GM12878 (cell line): ENCODE results near the gene SF3B4. TPM values are rescaled to one million over a fixed set of nuclear protein-coding genes. Genes with fewer than 3 reads are reported as not detected.
A peak's percentile ranks its signal among the peaks of the same experiment; 100 is the strongest.

Source experiments
- CBX3 ChIP-seq: fragments of 200-600 bp; sonication (generic); IDR thresholded peaks from 2 replicates; pipeline ENCODE4 v1.6.1; 2016; ENCODE audit warnings: low read depth, borderline replicate concordance
- CREB1 ChIP-seq: IDR thresholded peaks from 2 replicates; pipeline ENCODE4 v1.6.1; 2012; ENCODE audit warnings: low read depth, mild to moderate bottlenecking, inconsistent platforms
- HCFC1 ChIP-seq: fragments of 150-350 bp; IDR thresholded peaks from 2 replicates; pipeline ENCODE4 v1.6.1; 2014; ENCODE audit warnings: low read length
- HDGF ChIP-seq: fragments of 450-650 bp; IDR thresholded peaks from 2 replicates; pipeline ENCODE4 v1.6.1; 2016; ENCODE audit warnings: antibody characterized with exemption
- PBX3 ChIP-seq: IDR thresholded peaks from 2 replicates; pipeline ENCODE4 v1.6.1; 2011; ENCODE audit warnings: mild to moderate bottlenecking, low read depth, low read length, moderate library complexity; ENCODE audit not compliant: insufficient replicate concordance
- POLR2AphosphoS5 ChIP-seq: IDR thresholded peaks from 2 replicates; pipeline ENCODE4 v1.6.1; 2011; ENCODE audit warnings: mild to moderate bottlenecking, low read length, inconsistent platforms
- RB1 ChIP-seq: fragments of 450-650 bp; formaldehyde crosslinking; IDR thresholded peaks from 2 replicates; pipeline ENCODE4 v1.6.1; 2017; ENCODE audit warnings: mild to moderate bottlenecking, borderline replicate concordance
- RCOR1 ChIP-seq: conservative IDR thresholded peaks from 2 replicates; pipeline ENCODE4 v1.6.1; 2012; ENCODE audit warnings: low read depth, low read length, improper control_type of control experiment
- ZNF207 ChIP-seq: fragments of 450-650 bp; IDR thresholded peaks from 2 replicates; pipeline ENCODE4 v1.6.1; 2014; ENCODE audit warnings: antibody characterized with exemption, mild to moderate bottlenecking, borderline replicate concordance
- ZSCAN29 ChIP-seq: fragments of 450-650 bp; IDR thresholded peaks from 2 replicates; pipeline ENCODE4 v1.6.1; 2017; ENCODE audit warnings: mild to moderate bottlenecking, moderate library complexity
- polyA plus RNA-seq, 11 experiments: library from polyadenylated mRNA; depleted of rRNA in 4 of 11; unstranded in 6 of 11; stranded (reverse) in 5 of 11; fragments of >200 nt; fragmentation: Nextera tagmentation in 4 of 11; fragmentation: Illumina TruSeq in 1 of 11; extraction: Ambion mirVana in 4 of 11; extraction: Trizol in 1 of 11; gene quantifications; 1 replicate in 1 of 11; 2 replicates in 10 of 11; pipeline versions ENCODE4 v1.2.1 to v1.2.3, GENCODE V29; 2011 to 2016; ENCODE audit warnings: inconsistent platforms in 2 of 11, missing spikeins in 2 of 11, low read depth in 1 of 11
- total RNA-seq, 4 experiments: library from RNA; depleted of rRNA in 3 of 4; stranded (reverse); fragments of >200 nt in 3 of 4; fragmentation: Illumina TruSeq in 1 of 4; extraction: Trizol in 1 of 4; gene quantifications; 2 replicates each; pipeline versions ENCODE4 v1.2.1 to v1.2.3, GENCODE V29; 2013 to 2021
- TF ChIP-seq, protein P1 (sequence below): IDR thresholded peaks from 2 replicates; pipeline ENCODE4 v1.6.1; 2012; ENCODE audit warnings: low read depth, low read length, improper control_type of control experiment
- TF ChIP-seq, protein P2 (sequence below): fragments of 450-650 bp; IDR thresholded peaks from 2 replicates; pipeline ENCODE4 v1.6.1; 2017; ENCODE audit warnings: borderline replicate concordance
- TF ChIP-seq, protein P3 (sequence below): fragments of 450-650 bp; conservative IDR thresholded peaks from 2 replicates; pipeline ENCODE4 v1.6.1; 2017; ENCODE audit warnings: mild to moderate bottlenecking, moderate library complexity
- TF ChIP-seq, protein P4 (sequence below): fragments of 450-650 bp; IDR thresholded peaks from 2 replicates; pipeline ENCODE4 v1.6.1; 2016; ENCODE audit warnings: mild to moderate bottlenecking
- TF ChIP-seq, protein P5 (sequence below): IDR thresholded peaks from 2 replicates; pipeline ENCODE4 v1.6.1; 2012; ENCODE audit warnings: mild to moderate bottlenecking, low read depth, low read length

Gene SF3B4
- total and polyA plus RNA-seq, 10 of the 15 experiments (the other 5 are each of a cell fraction or from before 2014, with no cell fraction given): 1.9 to 146 (median 27.5) TPM

DNA sequence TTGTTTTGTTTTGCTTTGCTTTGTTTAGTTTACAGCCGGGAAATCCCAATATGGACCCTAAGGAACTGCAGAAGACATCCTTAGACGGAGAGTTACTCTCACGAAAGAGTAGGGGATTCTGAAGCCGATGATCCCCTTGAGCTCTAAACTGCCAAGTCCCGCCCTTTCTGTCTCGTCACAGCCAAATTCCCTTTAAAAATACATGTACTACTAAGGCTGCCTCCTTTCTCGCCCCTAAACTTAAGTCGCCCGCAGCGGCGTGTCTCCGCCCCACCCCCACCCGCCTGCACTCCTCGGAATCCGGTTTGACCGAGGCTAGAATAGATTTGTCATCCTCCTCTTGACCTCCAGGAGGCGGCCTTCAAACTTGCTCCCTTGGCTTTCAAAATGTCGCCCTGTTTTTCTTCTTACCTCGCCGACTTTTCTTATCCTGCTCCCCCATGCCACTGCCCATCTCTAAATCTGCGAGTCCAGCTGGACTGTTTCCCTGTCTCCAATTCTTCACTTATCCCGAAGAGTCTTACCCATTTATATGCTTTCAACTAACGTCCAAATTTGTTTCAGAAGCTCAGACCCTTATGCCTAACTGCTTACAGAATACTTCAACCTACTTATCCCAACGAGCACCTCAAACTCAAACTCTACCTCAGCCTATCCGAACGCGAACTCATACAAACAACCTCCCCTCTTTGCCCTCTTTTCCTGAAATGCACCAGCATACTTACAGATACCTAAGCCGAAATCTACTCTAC lies 39.2 kb downstream of the SF3B4 start (continued):
- TF ChIP-seq RB1 (peak; percentile 70; the same call in 1 of the 2 replicates), ZSCAN29 (peak; percentile 83), HDGF (peak; percentile 88), ZNF207 (peak; percentile 70; the same call in 1 of the 2 replicates), CBX3 (no peak), CREB1 (peak; percentile 63; the same call in 1 of the 2 replicates), PBX3 (peak; percentile 5), POLR2AphosphoS5 (peak; percentile 90), RCOR1 (0 out of 2 replicates have a peak, but pooled peaks have one; percentile 33), HCFC1 (peak; percentile 52; the same call in 1 of the 2 replicates)
- TF ChIP-seq, protein P1, sequence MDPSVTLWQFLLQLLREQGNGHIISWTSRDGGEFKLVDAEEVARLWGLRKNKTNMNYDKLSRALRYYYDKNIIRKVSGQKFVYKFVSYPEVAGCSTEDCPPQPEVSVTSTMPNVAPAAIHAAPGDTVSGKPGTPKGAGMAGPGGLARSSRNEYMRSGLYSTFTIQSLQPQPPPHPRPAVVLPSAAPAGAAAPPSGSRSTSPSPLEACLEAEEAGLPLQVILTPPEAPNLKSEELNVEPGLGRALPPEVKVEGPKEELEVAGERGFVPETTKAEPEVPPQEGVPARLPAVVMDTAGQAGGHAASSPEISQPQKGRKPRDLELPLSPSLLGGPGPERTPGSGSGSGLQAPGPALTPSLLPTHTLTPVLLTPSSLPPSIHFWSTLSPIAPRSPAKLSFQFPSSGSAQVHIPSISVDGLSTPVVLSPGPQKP: 0 out of 2 replicates have a peak, but pooled peaks have one; percentile 41
- TF ChIP-seq, protein P2, sequence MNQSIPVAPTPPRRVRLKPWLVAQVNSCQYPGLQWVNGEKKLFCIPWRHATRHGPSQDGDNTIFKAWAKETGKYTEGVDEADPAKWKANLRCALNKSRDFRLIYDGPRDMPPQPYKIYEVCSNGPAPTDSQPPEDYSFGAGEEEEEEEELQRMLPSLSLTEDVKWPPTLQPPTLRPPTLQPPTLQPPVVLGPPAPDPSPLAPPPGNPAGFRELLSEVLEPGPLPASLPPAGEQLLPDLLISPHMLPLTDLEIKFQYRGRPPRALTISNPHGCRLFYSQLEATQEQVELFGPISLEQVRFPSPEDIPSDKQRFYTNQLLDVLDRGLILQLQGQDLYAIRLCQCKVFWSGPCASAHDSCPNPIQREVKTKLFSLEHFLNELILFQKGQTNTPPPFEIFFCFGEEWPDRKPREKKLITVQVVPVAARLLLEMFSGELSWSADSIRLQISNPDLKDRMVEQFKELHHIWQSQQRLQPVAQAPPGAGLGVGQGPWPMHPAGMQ: no peak
- TF ChIP-seq, protein P3, sequence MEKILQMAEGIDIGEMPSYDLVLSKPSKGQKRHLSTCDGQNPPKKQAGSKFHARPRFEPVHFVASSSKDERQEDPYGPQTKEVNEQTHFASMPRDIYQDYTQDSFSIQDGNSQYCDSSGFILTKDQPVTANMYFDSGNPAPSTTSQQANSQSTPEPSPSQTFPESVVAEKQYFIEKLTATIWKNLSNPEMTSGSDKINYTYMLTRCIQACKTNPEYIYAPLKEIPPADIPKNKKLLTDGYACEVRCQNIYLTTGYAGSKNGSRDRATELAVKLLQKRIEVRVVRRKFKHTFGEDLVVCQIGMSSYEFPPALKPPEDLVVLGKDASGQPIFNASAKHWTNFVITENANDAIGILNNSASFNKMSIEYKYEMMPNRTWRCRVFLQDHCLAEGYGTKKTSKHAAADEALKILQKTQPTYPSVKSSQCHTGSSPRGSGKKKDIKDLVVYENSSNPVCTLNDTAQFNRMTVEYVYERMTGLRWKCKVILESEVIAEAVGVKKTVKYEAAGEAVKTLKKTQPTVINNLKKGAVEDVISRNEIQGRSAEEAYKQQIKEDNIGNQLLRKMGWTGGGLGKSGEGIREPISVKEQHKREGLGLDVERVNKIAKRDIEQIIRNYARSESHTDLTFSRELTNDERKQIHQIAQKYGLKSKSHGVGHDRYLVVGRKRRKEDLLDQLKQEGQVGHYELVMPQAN: peak; percentile 50
- TF ChIP-seq, protein P4, sequence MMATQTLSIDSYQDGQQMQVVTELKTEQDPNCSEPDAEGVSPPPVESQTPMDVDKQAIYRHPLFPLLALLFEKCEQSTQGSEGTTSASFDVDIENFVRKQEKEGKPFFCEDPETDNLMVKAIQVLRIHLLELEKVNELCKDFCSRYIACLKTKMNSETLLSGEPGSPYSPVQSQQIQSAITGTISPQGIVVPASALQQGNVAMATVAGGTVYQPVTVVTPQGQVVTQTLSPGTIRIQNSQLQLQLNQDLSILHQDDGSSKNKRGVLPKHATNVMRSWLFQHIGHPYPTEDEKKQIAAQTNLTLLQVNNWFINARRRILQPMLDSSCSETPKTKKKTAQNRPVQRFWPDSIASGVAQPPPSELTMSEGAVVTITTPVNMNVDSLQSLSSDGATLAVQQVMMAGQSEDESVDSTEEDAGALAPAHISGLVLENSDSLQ: peak; percentile 60
- TF ChIP-seq, protein P5, sequence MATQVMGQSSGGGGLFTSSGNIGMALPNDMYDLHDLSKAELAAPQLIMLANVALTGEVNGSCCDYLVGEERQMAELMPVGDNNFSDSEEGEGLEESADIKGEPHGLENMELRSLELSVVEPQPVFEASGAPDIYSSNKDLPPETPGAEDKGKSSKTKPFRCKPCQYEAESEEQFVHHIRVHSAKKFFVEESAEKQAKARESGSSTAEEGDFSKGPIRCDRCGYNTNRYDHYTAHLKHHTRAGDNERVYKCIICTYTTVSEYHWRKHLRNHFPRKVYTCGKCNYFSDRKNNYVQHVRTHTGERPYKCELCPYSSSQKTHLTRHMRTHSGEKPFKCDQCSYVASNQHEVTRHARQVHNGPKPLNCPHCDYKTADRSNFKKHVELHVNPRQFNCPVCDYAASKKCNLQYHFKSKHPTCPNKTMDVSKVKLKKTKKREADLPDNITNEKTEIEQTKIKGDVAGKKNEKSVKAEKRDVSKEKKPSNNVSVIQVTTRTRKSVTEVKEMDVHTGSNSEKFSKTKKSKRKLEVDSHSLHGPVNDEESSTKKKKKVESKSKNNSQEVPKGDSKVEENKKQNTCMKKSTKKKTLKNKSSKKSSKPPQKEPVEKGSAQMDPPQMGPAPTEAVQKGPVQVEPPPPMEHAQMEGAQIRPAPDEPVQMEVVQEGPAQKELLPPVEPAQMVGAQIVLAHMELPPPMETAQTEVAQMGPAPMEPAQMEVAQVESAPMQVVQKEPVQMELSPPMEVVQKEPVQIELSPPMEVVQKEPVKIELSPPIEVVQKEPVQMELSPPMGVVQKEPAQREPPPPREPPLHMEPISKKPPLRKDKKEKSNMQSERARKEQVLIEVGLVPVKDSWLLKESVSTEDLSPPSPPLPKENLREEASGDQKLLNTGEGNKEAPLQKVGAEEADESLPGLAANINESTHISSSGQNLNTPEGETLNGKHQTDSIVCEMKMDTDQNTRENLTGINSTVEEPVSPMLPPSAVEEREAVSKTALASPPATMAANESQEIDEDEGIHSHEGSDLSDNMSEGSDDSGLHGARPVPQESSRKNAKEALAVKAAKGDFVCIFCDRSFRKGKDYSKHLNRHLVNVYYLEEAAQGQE: 0 out of 2 replicates have a peak, but pooled peaks have one; percentile 14
